ENCODE measurements around the gene MUC5B. TPM values are rescaled to one million over a fixed set of nuclear protein-coding genes. Genes with fewer than 3 reads are reported as not detected.

The MUC5B gene
- total RNA-seq, 1 experiment from 2014 or later = 3.4 TPM

DNA sequence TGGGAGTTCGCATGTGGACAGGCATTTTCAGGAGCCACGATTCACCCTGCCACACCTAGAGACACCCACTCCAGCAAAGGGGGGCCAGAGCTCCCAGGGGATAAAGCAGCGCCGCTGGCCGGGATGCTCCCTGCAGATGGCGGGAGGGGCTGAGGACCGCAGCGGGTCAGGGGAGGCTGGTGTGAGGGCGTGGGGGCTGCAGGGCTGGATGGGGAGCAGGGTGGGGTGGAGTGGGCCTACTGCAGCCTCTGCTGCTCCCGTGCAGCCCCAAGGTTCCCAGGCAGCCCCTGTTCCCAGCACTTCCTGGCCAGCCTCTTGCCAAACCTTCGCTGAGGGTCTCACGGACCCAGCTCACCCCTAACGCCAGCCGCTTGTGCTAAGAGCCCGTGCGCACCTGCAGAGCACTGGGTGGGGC, 13.0 kb downstream of the MUC5B start:
- no peak overlapping the region for H3K4me3 Mint-ChIP-seq (ENCODE audit: low read depth, unreplicated experiment)
- CTCF ChIA-PET = interaction anchor here (1.1 kb wide), 1 partner anchor 17 kb away, joined by 3 read pairs; no protein-coding TSS in a partner anchor
- H3K36me3 Mint-ChIP-seq (ENCODE audit: insufficient read depth, unreplicated experiment) = peaks cover 4% of the 10 kb centered on the region
- no peaks in the 10 kb centered on the region for H3K27me3 Mint-ChIP-seq (ENCODE audit: unreplicated experiment)
- no peak for TF ChIP-seq CTCF (IDR thresholded peaks at IDR 0.05; ENCODE audit: unreplicated experiment)
- BruUV-seq (replicated peaks) = no TSS peak
- intact Hi-C loops (cut with micrococcal nuclease; ENCODE audit: unreplicated experiment) = loop anchor here (5.0 kb wide), 1 partner anchor 34 kb away; no protein-coding TSS in a partner anchor
- H3K4me1 Mint-ChIP-seq (ENCODE audit: low read depth, unreplicated experiment) = peaks cover 9% of the 10 kb centered on the region
- H3K9me3 Mint-ChIP-seq (ENCODE audit: low read depth, unreplicated experiment) = no peaks in the 10 kb centered on the region
- no peak overlapping the region for H3K27ac Mint-ChIP-seq (ENCODE audit: unreplicated experiment)
- no peak for DNase-seq

DNA sequence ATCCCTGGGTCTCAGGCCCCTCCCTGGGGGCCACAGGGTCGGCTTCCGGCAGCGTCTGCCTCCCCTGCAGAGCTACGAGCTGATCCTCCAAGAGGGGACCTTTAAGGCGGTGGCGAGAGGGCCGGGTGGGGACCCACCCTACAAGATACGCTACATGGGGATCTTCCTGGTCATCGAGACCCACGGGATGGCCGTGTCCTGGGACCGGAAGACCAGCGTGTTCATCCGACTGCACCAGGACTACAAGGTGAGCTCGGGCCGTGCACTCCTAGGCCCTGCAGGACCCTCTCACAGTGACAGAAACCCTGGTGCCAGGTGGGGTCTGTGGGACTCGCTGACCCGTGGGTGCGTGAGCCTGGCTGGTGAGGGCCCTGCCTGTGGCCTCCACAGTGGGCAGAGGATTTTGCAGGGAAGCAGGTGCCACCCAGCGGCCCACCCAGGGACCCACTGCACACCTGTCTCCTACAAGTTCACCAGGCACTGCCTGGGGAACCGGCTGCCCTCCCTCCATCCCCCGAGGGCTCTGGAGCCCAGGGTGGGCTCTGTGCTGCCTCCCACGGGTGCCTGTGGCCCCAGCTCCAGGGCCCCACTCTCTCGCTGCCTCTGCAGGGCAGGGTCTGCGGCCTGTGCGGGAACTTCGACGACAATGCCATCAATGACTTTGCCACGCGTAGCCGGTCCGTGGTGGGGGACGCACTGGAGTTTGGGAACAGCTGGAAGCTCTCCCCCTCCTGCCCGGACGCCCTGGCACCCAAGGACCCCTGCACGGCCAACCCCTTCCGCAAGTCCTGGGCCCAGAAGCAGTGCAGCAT, 13.7 kb downstream of the MUC5B start:
- Mint-ChIP-seq H3K4me3 (ENCODE audit: low read depth, unreplicated experiment) (no peak overlapping the region), H3K36me3 (ENCODE audit: insufficient read depth, unreplicated experiment) (peaks cover 4% of the 10 kb centered on the region), H3K27me3 (ENCODE audit: unreplicated experiment) (no peaks in the 10 kb centered on the region), H3K27ac (ENCODE audit: unreplicated experiment) (no peak overlapping the region), H3K4me1 (ENCODE audit: low read depth, unreplicated experiment) (peaks cover 9% of the 10 kb centered on the region), H3K9me3 (ENCODE audit: low read depth, unreplicated experiment) (no peaks in the 10 kb centered on the region)
- CTCF ChIA-PET = interaction anchor here (1.1 kb wide), 1 partner anchor 18 kb away, joined by 3 read pairs; no protein-coding TSS in a partner anchor
- BruUV-seq (replicated peaks) = no TSS peak
- no peak for TF ChIP-seq CTCF (IDR thresholded peaks at IDR 0.05; ENCODE audit: unreplicated experiment)
- no peak for DNase-seq
- intact Hi-C loops (cut with micrococcal nuclease; ENCODE audit: unreplicated experiment) = loop anchor here (5.0 kb wide), 1 partner anchor 34 kb away; no protein-coding TSS in a partner anchor

GRCh38 chr11:1237128-1237580, 14.3 kb downstream of the MUC5B start:
- Mint-ChIP-seq H3K27ac (ENCODE audit: unreplicated experiment) (peak overlapping the region; percentile 17), H3K36me3 (ENCODE audit: insufficient read depth, unreplicated experiment) (peaks cover 4% of the 10 kb centered on the region), H3K27me3 (ENCODE audit: unreplicated experiment) (no peaks in the 10 kb centered on the region), H3K9me3 (ENCODE audit: low read depth, unreplicated experiment) (peaks cover 3% of the 10 kb centered on the region), H3K4me3 (ENCODE audit: low read depth, unreplicated experiment) (no peak overlapping the region), H3K4me1 (ENCODE audit: low read depth, unreplicated experiment) (peaks cover 9% of the 10 kb centered on the region)
- CTCF ChIA-PET = interaction anchor here (1.1 kb wide), 1 partner anchor 18 kb away, joined by 3 read pairs; no protein-coding TSS in a partner anchor
- no peak for TF ChIP-seq CTCF (IDR thresholded peaks at IDR 0.05; ENCODE audit: unreplicated experiment)
- intact Hi-C loops (cut with micrococcal nuclease; ENCODE audit: unreplicated experiment) = loop anchor here (5.0 kb wide), 1 partner anchor 35 kb away; no protein-coding TSS in a partner anchor
- DNase-seq = peak; percentile 77
- BruUV-seq (replicated peaks) = no TSS peak

DNA sequence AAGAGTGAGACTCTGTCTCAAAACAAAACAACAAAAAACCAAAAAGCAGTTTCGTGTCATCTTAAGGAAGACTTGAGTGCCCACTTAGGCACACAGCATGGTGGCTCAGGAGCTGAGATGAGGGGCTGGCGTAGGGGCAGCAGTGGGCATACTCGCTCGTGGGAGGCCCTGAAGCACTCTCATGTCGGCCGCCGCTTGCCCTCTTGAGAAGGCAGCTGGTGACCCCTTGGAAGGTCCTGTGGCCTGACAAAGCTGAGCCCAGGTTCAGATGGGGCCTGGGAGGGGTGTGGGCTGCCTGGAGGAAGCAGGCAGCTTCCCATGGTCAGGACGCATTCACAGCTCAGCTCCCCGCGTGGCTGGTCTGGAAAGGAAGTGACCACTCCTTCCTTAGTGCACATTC, 15.0 kb downstream of the MUC5B start:
- no peaks in the 10 kb centered on the region for H3K27me3 Mint-ChIP-seq (ENCODE audit: unreplicated experiment)
- H3K4me3 Mint-ChIP-seq (ENCODE audit: low read depth, unreplicated experiment) = no peak overlapping the region
- H3K9me3 Mint-ChIP-seq (ENCODE audit: low read depth, unreplicated experiment) = peaks cover 3% of the 10 kb centered on the region
- peaks cover 9% of the 10 kb centered on the region for H3K4me1 Mint-ChIP-seq (ENCODE audit: low read depth, unreplicated experiment)
- H3K27ac Mint-ChIP-seq (ENCODE audit: unreplicated experiment) = no peak overlapping the region
- CTCF ChIA-PET = no interaction called here
- BruUV-seq (replicated peaks) = no TSS peak
- no peak for DNase-seq
- TF ChIP-seq CTCF (IDR thresholded peaks at IDR 0.05; ENCODE audit: unreplicated experiment) = no peak
- peaks cover 9% of the 10 kb centered on the region for H3K36me3 Mint-ChIP-seq (ENCODE audit: insufficient read depth, unreplicated experiment)
- intact Hi-C loops (cut with micrococcal nuclease; ENCODE audit: unreplicated experiment) = loop anchor here (5.0 kb wide), 1 partner anchor 36 kb away; no protein-coding TSS in a partner anchor
